GM18951 (cell line): ENCODE results near the gene NSD2.
A peak's percentile ranks its signal among the peaks of the same experiment; 100 is the strongest.

Experiments
- POLR2A ChIP-seq: IDR thresholded peaks from 4 replicates; pipeline ENCODE4 v1.6.1; 2011; ENCODE audit warnings: mild to moderate bottlenecking; ENCODE audit not compliant: insufficient read length, insufficient read depth; ENCODE audit errors: extremely low read depth
- in situ Hi-C: fragments of 300-500 bp; cut with MboI; formaldehyde crosslinking; loops from one replicate; pipeline ENCODE4 v1.12.0; 2022; ENCODE audit warnings: low sequenced_read_pairs, mixed read lengths, inconsistent platforms; ENCODE audit not compliant: unreplicated experiment

The NSD2 gene

DNA sequence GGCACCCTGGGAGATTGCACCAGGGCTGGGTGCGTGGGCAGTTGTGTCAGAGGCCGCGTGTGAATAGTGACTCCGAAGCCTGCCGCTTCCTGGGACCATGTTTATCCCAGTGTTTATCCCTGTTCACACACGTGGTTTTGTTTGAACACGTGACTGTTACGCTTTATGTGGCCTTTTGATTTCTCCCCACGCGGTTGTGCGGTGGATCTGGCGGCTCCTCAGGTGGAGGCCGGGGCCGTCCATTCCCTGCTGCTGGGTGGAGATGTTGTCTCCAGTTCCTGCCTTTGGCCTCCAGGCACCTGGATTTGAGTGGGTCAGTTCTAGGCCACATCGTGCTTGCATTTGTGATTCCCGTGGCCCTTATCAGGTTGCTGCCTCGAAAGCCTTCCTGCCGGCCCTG is 102.5 kb downstream of the NSD2 start:
- in situ Hi-C loops, result no loop called here
- no peak for TF ChIP-seq POLR2A

DNA sequence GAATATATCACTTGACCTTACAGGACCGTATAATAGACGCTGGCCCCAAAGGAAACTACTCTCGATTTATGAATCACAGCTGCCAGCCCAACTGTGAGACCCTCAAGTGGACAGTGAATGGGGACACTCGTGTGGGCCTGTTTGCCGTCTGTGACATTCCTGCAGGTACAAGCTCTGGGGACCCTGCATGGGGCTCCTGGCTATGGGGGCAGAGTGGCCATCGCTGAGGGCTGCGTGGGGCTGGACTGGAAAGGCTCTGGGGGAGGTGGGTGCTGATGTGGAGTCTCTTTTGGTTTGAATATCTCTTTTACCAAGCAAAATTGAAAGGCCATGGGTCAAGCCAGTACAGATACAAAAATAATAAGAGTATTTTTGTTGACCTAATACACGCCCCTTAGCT is 103.6 kb downstream of the NSD2 start:
- in situ Hi-C loops, result no loop called here
- no peak for TF ChIP-seq POLR2A

DNA sequence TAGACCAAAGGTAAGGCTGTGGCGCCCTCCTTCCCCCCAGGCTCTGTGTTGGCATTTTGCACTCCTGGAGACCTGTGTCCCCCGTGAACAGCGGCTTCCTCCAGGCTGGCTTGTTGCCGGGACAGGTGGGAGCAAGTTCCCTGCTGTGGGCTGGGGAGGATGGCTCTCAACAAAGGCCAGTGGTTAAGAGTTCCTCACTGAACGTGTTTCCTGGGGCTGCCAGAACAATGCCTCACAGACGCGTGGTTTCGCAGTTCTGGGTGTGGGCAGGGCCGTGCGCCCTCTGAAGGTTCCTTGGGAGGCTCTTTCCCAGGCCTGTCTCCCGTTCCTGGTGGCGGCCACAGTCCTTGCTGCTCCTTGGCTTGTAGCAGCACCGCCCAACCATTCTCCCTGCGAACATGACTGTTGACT is 104.2 kb downstream of the NSD2 start:
- in situ Hi-C loops, result no loop called here
- TF ChIP-seq POLR2A, result no peak

DNA sequence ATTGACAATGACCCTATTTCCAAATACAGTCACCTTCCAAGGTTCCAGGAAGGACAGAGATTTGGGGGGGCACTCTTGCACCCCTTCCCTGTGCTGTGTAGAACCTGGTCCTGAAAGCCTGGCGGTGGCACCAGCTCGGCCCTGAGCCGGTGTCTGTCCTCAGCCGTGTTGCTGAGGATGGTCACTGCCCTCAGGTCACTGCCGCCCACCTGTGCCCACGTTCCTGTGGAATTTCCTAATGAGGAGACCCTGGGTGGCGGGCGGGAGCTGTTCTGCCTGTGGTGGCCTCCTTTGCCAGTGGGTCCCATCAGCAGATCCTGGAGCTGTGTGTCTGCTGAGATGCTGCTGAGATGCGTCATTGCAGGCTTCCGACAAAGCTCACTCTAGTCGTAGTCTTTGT is 104.7 kb downstream of the NSD2 start:
- TF ChIP-seq POLR2A, result no peak
- in situ Hi-C loops, result no loop called here

DNA sequence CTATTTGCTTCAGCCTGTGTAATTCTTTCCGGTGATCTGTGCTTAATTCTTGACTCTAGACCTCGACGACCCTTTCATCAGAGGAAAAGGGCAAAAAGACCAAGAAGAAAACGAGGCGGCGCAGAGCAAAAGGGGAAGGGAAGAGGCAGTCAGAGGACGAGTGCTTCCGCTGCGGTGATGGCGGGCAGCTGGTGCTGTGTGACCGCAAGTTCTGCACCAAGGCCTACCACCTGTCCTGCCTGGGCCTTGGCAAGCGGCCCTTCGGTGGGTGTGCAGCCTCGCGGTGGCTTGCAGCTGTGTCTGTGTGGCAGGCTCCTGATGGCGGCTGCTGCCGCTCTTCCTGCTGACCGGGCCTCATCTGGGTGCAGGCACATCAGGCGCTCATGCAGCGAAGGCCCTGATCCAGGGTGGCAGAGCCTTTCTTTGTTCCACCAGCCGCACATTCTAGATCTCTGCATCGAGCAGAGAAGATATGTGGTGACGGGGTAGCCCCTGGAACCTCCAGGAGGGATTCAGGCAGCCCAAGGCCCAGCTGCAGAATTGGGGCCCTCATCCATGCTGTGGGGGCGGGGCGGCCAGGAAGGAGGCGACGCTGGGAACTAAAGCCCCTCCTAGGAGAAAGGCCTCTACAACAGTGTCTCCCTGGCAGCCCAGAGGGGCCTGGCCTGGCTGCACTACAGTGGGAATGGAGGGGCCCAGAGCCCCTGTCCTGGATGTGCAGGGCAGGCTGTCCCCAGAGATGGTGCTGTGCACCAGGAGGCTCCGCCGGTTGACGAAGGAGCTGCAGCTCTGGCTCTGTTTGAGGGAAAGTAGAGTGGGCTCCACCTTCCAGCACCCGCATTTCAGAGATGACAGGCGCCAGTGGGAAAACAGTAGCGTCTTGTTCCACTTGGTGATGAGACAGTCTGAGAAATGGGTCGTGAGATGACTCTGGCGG is 105.5 kb downstream of the NSD2 start:
- in situ Hi-C loops, result no loop called here
- TF ChIP-seq POLR2A, result no peak

DNA sequence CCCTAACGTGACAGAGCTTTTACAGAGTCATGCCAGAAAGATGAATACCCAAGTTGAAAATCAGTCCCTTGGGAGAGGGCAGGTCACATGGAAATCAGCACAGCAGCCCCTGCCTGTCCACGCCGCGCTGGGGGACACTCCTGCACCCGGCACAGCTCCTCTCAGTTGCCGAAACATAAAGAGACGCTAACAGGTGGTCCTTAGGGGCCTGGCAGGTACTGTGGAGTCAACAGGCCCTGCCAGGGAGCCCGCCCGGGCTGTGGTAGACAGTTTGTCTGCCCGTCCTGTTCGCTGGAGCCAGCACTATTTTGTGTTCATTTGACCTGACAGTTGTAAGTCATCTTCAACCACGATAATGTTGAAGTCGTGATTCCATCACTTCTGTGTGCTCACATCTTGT is 107.0 kb downstream of the NSD2 start:
- TF ChIP-seq POLR2A, result no peak
- in situ Hi-C loops, result no loop called here

DNA sequence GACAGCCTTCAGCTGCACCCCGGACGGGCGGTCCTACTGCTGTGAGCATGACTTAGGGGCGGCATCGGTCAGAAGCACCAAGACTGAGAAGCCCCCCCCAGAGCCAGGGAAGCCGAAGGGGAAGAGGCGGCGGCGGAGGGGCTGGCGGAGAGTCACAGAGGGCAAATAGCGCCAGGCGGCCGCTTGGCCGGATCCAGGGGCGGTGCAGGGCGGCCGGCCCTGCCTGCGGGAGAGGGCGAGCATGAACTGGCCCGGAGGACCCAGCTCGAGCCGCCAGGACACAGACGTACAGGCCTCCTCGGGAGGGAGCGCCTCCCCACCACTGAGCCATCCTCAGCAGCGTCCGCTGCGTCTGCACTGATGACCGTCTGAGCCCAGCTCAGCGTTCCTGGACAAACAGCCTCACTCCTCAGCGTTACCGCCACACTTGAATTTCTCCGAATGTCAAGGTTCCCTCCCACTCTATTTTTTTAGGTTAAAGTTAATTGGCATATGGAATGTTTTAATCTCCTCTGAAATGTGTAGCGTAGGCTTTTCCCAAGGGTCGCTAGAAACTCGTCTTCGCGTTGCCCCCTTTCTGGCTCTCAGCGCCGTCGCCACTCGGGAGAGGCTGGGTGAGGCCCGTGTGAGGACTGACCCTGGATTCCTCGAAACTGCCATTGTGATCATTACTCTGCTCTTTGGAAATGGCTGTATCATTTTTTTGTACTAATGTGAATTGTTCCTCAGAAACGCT is 107.7 kb downstream of the NSD2 start:
- in situ Hi-C loops, result no loop called here
- no peak for TF ChIP-seq POLR2A

DNA sequence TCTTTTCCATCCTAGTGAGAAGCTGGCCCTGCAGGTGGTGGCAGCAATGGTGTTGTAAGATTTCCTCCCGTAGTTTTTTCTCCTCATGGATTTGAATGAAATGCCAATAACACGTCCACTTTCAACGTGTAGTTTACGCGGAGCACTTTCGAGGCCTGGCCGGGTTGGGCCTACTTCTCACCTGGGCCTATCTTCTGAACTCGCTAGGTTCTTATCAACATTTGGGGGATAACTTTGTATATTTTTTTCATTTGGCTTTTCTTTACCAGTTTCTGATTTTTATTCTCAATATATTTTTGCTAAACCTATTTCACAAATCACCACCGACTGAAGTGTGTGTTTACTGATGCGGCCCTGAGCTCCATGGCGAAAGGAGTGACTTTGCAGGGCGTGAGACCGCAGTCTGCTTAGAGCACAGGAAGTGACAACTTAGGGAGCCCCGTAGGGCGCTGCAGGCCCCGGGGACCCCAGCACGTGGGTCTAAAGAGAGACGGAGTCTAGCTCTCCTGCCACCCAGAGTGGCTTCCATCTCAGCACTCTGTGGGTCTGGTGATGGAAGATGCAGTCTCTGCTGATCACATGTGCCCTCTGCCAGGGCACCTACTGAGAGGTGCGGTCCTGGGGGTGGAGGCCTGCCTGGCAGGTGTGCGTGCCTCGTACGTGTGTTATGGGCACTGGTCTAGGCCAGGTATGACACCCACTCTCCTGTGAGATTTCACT is 108.4 kb downstream of the NSD2 start:
- in situ Hi-C loops, result no loop called here
- TF ChIP-seq POLR2A, result no peak

DNA sequence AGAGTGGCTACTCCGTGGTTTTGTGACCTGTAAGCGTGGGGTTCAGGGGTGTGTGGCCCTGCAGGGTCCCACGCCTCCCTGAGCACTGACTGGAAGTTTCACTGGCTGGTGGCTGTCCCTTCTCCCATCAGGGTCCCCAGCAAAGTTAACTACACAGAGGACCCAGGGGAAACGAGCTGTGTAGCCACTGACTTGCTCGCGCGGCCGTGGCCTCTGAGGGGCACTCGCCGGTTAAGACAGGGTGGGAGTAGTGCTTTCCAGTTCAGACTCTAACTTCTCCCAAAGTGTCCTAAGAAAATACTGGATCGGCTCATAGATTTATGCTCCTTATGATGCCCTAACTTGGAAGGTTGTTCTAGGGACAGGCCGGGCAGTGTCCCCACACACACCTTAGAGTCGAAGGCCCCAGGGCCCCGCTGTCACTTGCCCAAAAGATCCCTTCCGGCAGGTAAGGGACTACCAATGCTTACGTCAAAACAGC is 109.4 kb downstream of the NSD2 start:
- no peak for TF ChIP-seq POLR2A
- in situ Hi-C loops, result no loop called here

DNA sequence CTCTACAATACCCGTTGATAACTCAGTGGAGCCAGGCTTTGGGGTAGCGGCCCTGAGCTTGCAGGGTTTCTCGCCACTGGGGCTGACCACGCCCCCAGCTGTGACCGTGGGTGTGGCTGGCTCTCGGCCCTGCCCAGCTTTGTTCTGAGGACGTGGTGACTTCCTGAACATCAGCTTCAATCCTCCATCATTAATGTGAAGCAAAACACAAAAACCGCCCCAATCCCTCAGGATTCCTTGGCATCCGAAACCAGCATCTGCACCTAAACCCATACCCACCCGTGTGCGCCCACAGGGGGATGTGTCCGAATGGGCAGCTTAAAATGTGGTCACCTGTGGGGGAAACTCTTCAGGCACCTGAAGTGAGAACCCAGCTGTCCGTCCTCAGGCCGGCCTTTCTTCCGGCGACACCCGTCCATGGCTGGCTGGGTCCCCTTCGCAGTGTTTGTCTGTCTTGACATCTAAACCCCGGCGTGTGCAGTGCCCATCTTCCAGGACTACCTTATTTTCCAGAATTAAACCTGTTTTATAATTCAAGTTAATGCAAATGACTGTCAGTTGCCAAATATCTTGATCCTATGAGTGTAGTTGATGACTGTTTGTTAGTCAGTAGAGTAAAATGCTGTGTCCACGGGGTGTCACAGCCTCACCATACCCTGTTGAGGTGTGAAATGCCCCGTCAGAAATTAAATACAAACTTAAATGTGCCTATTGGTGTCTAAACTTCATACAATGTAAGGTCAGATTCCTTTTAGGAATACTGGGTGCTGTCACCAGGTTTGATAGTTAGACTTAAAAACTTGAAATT is 110.3 kb downstream of the NSD2 start:
- no peak for TF ChIP-seq POLR2A
- in situ Hi-C loops, result no loop called here

DNA sequence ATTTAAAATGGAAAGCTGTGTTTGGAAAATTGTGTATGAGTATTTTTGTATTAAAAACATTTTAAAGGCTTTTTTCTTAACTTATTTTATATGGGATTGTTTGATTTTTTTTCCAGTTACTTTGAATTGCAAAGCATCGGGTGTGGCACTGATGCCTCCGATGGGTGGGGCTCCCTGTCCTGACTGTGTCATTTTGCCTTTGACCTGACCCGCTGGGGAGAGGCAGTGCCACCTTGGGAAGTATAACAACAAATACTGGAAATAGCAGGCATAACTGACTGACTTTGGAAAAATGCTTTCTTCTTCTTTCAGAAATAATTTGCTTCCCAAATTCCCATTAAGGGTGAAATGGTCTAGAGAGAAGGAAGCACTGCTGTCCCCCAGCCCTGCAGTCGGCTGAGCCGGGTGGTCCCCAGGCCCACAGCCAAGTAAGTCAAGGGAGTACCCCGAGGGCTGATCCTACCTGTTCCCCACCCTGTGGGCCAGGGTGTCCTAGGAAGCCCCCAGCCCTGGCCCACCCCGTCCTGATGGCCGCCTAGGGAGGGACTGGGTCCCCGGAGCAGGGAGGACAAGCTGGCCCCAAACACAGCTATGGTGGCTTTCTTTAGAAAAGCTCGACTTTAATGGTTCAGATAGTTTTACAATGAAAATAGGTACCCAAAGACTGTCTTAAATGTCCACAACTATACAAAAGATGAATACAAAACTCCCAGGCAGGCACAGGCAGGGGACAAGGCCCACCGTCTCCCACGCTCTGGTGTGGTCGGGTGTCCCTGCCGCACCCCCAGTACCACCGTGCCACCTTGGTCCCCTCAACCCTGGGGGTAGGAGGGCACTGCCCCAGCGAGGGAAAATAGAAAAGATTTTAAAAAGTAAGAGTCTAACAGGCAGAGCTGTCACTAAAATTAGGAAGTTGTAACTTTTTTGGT is 111.2 kb downstream of the NSD2 start:
- in situ Hi-C loops, result no loop called here
- TF ChIP-seq POLR2A, result peak; percentile 8
